ENCODE results near the gene CPTP. TPM values are rescaled to one million over a fixed set of nuclear protein-coding genes. Genes with fewer than 3 reads are reported as not detected.

The CPTP gene
- total RNA-seq, 1 donor from 2014 or later = 71.3 TPM

DNA sequence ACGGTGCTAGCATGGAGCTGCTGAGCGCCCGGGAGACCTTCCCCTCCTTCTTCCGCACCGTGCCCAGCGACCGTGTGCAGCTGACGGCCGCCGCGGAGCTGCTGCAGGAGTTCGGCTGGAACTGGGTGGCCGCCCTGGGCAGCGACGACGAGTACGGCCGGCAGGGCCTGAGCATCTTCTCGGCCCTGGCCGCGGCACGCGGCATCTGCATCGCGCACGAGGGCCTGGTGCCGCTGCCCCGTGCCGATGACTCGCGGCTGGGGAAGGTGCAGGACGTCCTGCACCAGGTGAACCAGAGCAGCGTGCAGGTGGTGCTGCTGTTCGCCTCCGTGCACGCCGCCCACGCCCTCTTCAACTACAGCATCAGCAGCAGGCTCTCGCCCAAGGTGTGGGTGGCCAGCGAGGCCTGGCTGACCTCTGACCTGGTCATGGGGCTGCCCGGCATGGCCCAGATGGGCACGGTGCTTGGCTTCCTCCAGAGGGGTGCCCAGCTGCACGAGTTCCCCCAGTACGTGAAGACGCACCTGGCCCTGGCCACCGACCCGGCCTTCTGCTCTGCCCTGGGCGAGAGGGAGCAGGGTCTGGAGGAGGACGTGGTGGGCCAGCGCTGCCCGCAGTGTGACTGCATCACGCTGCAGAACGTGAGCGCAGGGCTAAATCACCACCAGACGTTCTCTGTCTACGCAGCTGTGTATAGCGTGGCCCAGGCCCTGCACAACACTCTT, 7.6 kb downstream of the CPTP start:
- no peaks in the 10 kb centered on the region for H3K9me3 ChIP-seq
- intact Hi-C loops (cut with DNase I) = no loop called here
- TF ChIP-seq, protein P1, sequence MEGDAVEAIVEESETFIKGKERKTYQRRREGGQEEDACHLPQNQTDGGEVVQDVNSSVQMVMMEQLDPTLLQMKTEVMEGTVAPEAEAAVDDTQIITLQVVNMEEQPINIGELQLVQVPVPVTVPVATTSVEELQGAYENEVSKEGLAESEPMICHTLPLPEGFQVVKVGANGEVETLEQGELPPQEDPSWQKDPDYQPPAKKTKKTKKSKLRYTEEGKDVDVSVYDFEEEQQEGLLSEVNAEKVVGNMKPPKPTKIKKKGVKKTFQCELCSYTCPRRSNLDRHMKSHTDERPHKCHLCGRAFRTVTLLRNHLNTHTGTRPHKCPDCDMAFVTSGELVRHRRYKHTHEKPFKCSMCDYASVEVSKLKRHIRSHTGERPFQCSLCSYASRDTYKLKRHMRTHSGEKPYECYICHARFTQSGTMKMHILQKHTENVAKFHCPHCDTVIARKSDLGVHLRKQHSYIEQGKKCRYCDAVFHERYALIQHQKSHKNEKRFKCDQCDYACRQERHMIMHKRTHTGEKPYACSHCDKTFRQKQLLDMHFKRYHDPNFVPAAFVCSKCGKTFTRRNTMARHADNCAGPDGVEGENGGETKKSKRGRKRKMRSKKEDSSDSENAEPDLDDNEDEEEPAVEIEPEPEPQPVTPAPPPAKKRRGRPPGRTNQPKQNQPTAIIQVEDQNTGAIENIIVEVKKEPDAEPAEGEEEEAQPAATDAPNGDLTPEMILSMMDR (IDR thresholded peaks at IDR 0.05) = no peak
- peaks cover 18 to 31% of the 10 kb centered on the region in 2 donors for H3K36me3 ChIP-seq
- no peaks in the 10 kb centered on the region for H3K27me3 ChIP-seq
- H3K4me1 ChIP-seq = no peaks in the 10 kb centered on the region
- no peak for DNase-seq (ENCODE audit: low spot score in 2 of 2)
- H3K4me3 ChIP-seq = no peak overlapping the region
- H3K27ac ChIP-seq = no peak overlapping the region

DNA sequence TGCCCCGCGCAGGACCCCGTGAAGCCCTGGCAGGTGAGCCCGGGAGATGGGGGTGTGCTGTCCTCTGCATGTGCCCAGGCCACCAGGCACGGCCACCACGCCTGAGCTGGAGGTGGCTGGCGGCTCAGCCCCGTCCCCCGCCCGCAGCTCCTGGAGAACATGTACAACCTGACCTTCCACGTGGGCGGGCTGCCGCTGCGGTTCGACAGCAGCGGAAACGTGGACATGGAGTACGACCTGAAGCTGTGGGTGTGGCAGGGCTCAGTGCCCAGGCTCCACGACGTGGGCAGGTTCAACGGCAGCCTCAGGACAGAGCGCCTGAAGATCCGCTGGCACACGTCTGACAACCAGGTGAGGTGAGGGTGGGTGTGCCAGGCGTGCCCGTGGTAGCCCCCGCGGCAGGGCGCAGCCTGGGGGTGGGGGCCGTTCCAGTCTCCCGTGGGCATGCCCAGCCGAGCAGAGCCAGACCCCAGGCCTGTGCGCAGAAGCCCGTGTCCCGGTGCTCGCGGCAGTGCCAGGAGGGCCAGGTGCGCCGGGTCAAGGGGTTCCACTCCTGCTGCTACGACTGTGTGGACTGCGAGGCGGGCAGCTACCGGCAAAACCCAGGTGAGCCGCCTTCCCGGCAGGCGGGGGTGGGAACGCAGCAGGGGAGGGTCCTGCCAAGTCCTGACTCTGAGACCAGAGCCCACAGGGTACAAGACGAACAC, 8.3 kb downstream of the CPTP start:
- H3K9me3 ChIP-seq = no peaks in the 10 kb centered on the region
- TF ChIP-seq, protein P1 (IDR thresholded peaks at IDR 0.05) = no peak
- no peak overlapping the region for H3K4me3 ChIP-seq
- no peaks in the 10 kb centered on the region for H3K27me3 ChIP-seq
- peaks cover 19 to 31% of the 10 kb centered on the region in 2 donors for H3K36me3 ChIP-seq
- no peaks in the 10 kb centered on the region for H3K4me1 ChIP-seq
- H3K27ac ChIP-seq = no peak overlapping the region
- intact Hi-C loops (cut with DNase I) = no loop called here
- DNase-seq (ENCODE audit: low spot score in 2 of 2) = no peak

DNA sequence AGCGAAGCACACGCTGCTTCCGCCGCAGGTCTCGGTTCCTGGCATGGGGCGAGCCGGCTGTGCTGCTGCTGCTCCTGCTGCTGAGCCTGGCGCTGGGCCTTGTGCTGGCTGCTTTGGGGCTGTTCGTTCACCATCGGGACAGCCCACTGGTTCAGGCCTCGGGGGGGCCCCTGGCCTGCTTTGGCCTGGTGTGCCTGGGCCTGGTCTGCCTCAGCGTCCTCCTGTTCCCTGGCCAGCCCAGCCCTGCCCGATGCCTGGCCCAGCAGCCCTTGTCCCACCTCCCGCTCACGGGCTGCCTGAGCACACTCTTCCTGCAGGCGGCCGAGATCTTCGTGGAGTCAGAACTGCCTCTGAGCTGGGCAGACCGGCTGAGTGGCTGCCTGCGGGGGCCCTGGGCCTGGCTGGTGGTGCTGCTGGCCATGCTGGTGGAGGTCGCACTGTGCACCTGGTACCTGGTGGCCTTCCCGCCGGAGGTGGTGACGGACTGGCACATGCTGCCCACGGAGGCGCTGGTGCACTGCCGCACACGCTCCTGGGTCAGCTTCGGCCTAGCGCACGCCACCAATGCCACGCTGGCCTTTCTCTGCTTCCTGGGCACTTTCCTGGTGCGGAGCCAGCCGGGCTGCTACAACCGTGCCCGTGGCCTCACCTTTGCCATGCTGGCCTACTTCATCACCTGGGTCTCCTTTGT, 9.1 kb downstream of the CPTP start:
- Histone ChIP-seq H3K4me3 (no peak overlapping the region), H3K4me1 (no peaks in the 10 kb centered on the region), H3K36me3 (peaks cover 25 to 31% of the 10 kb centered on the region in 2 donors), H3K9me3 (no peaks in the 10 kb centered on the region), H3K27ac (no peak overlapping the region), H3K27me3 (no peaks in the 10 kb centered on the region)
- DNase-seq (ENCODE audit: low spot score in 2 of 2) = no peak
- intact Hi-C loops (cut with DNase I) = no loop called here
- TF ChIP-seq, protein P1 (IDR thresholded peaks at IDR 0.05) = no peak

DNA sequence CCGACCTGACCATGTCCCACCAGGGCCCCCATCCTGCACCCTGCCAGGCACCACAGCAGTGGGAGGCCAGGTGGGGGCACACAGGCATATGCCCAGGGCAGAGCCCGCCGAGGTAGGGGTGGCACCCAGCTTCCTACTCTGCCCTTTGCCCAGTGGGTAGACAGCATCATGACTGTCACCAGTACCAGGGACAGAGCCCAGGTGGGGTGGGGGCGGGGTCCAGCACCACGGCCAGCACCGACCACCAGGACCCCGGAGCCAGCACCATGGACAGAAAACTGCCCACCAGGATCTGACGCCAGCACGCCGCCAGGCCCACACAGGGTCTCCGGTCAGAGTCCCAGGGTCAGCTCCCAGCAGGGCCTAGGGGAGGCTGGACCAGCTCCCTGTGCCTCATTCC, 10.2 kb downstream of the CPTP start:
- Histone ChIP-seq H3K9me3 (no peaks in the 10 kb centered on the region), H3K36me3 (peaks cover 36 to 41% of the 10 kb centered on the region in 2 donors), H3K4me3 (no peak overlapping the region), H3K4me1 (no peaks in the 10 kb centered on the region), H3K27ac (no peak overlapping the region), H3K27me3 (no peaks in the 10 kb centered on the region)
- TF ChIP-seq, protein P1 (IDR thresholded peaks at IDR 0.05) = no peak
- intact Hi-C loops (cut with DNase I) = no loop called here
- DNase-seq (ENCODE audit: low spot score in 2 of 2) = no peak

DNA sequence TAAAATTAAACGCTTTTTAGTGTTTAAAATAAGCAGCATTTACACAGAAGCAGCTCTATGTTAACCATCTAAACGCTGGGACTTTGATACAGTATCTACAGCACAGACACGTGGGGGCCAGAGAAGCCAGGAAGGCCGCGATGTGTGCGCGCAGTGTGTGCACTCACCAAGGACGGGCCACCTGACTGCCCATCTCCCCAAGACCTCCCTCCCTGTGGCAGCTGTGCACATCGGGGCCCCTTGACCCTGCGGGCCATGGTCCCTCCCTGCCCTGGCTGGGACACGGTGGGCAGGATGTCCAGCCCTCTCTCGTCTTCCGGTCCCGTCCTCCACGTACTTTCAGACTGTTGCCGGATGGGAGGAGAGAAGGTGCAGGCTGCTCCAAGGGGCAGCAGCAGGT, 10.7 kb downstream of the CPTP start:
- Histone ChIP-seq H3K27ac (no peak overlapping the region), H3K36me3 (peaks cover 40 to 45% of the 10 kb centered on the region in 2 donors), H3K4me3 (no peak overlapping the region), H3K27me3 (no peaks in the 10 kb centered on the region), H3K9me3 (no peaks in the 10 kb centered on the region), H3K4me1 (no peaks in the 10 kb centered on the region)
- no peak for DNase-seq (ENCODE audit: low spot score in 2 of 2)
- intact Hi-C loops (cut with DNase I) = no loop called here
- TF ChIP-seq, protein P1 (IDR thresholded peaks at IDR 0.05) = no peak
